Progenitor cell of endocrine pancreas (in vitro differentiated cells): ENCODE results near the gene PPIG. TPM values are rescaled to one million over a fixed set of nuclear protein-coding genes. Genes with fewer than 3 reads are reported as not detected.

Experiments
- DNase-seq: peaks from one replicate; pipeline ENCODE4 v3.0.0; 2021; ENCODE audit warnings: low spot score; ENCODE audit not compliant: unreplicated experiment
- H3K27ac Mint-ChIP-seq: 2 replicates; pipeline ENCODE4 v1.8.0; 2021; ENCODE audit warnings: mild to moderate bottlenecking, moderate library complexity, mixed read lengths
- H3K27me3 Mint-ChIP-seq: 2 replicates; pipeline ENCODE4 v1.8.0; 2021; ENCODE audit warnings: mixed read lengths
- H3K36me3 Mint-ChIP-seq: 2 replicates; pipeline ENCODE4 v1.8.0; 2022; ENCODE audit warnings: mixed read lengths; ENCODE audit not compliant: insufficient read depth
- H3K4me1 Mint-ChIP-seq: 2 replicates; pipeline ENCODE4 v1.8.0; 2021; ENCODE audit warnings: low read depth, mixed read lengths
- H3K4me3 Mint-ChIP-seq: 2 replicates; pipeline ENCODE4 v1.8.0; 2021; ENCODE audit warnings: low read depth, mild to moderate bottlenecking, moderate library complexity, mixed read lengths
- H3K9me3 Mint-ChIP-seq: 2 replicates; pipeline ENCODE4 v1.8.0; 2021; ENCODE audit warnings: low read depth, mixed read lengths
- total RNA-seq: library from RNA; stranded (reverse); gene quantifications from 2 replicates; pipeline ENCODE4 v1.2.1, GENCODE V29; 2021
- TF ChIP-seq, protein P1 (sequence below): fragments of 200-600 bp; sonication (generic); IDR thresholded peaks from one replicate; pipeline ENCODE4 v1.5.0; 2021; ENCODE audit warnings: antibody characterized with exemption, mild to moderate bottlenecking; ENCODE audit not compliant: unreplicated experiment

Gene PPIG
- total RNA-seq, 1 donor from 2014 or later = 62.1 TPM

DNA sequence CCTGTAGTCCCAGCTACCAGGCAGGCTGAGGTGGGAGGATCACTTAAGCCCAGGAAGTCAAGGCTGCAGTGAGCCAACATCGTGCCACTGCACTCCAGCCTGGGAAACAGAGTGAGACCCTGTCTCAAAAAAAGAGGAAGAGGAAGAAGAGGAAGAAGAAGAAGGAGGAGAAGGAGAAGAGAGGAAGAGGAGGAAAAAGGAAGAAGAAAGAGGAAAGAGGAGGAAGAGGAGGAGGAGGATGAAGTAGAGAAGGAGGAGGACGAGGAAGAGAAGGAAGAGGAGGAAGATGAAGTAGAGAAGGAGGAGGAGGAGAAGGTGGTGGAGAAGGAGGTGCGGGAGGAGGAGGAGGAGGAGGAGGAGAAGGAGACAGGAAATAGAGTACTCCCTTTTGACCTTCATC is 72.0 kb downstream of the PPIG start:
- Mint-ChIP-seq H3K27ac (no peak overlapping the region), H3K4me3 (no peak overlapping the region), H3K36me3 (peaks cover 2% of the 10 kb centered on the region), H3K27me3 (no peaks in the 10 kb centered on the region), H3K4me1 (no peaks in the 10 kb centered on the region), H3K9me3 (no peaks in the 10 kb centered on the region)
- TF ChIP-seq, protein P1, sequence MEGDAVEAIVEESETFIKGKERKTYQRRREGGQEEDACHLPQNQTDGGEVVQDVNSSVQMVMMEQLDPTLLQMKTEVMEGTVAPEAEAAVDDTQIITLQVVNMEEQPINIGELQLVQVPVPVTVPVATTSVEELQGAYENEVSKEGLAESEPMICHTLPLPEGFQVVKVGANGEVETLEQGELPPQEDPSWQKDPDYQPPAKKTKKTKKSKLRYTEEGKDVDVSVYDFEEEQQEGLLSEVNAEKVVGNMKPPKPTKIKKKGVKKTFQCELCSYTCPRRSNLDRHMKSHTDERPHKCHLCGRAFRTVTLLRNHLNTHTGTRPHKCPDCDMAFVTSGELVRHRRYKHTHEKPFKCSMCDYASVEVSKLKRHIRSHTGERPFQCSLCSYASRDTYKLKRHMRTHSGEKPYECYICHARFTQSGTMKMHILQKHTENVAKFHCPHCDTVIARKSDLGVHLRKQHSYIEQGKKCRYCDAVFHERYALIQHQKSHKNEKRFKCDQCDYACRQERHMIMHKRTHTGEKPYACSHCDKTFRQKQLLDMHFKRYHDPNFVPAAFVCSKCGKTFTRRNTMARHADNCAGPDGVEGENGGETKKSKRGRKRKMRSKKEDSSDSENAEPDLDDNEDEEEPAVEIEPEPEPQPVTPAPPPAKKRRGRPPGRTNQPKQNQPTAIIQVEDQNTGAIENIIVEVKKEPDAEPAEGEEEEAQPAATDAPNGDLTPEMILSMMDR = no peak
- no peak for DNase-seq

DNA sequence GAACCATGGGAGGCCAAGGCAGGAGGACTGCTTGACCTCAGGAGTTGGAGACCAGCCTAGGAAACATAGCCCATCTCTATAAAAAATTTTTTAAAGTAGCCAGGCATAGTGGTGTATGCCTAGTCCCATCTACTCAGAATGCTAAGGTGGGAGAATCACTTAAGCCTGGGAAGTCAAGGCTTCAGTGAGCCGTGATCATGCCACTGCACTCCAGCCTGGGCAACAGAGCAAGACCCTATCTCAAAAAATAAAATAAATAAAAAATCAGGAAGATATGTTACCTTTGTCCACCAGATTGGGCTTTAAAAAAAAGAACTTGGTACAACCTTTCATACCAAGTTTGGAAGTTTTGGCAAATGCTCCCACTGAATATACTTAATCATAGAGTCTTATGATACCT is 74.7 kb downstream of the PPIG start:
- no peak for DNase-seq
- Mint-ChIP-seq H3K36me3 (peaks cover 2% of the 10 kb centered on the region), H3K4me3 (no peak overlapping the region), H3K9me3 (no peaks in the 10 kb centered on the region), H3K27me3 (no peaks in the 10 kb centered on the region), H3K4me1 (no peaks in the 10 kb centered on the region), H3K27ac (no peak overlapping the region)
- TF ChIP-seq, protein P1 = no peak

DNA sequence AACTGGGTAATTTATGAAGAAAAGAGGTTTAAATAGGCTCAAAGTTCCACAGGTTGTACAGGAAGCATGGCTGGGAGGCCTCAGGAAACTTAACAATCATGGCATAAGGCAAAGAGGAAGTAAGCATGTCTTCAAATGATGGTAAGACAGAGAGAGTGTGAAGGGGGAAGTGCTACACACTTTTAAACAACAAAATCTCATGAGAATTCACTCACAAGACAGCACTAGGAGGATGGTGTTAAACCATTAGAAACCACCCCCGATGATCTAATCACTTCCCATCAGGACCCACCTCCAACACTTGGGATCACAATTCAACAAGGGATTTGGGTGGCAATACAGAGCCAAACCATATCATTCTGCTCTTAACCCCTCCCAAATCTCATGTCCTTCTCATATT is 75.2 kb downstream of the PPIG start:
- no peak for DNase-seq
- no peaks in the 10 kb centered on the region for H3K9me3 Mint-ChIP-seq
- H3K4me1 Mint-ChIP-seq = no peaks in the 10 kb centered on the region
- H3K36me3 Mint-ChIP-seq = peaks cover 2% of the 10 kb centered on the region
- no peaks in the 10 kb centered on the region for H3K27me3 Mint-ChIP-seq
- H3K27ac Mint-ChIP-seq = no peak overlapping the region
- TF ChIP-seq, protein P1 = no peak
- no peak overlapping the region for H3K4me3 Mint-ChIP-seq

DNA sequence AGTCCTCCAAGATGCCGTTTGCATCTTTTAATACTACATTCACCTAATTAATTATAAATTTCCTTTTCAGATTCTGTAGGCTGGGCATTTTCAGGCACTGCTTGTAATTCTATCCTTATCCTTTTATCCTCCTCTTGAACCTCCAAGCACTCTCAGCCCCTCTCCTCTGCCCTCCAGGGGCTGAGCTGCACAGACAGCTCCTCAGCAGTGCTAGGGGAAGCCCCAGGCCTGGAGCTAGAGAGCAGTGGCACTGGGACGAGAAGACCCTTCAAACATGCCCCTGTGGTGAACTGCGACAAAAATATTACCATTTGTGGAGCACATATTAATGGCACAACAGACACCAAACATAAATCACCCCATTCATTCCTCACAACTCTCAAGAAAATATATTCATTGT is 77.1 kb downstream of the PPIG start:
- TF ChIP-seq, protein P1 = no peak
- Mint-ChIP-seq H3K4me3 (no peak overlapping the region), H3K9me3 (no peaks in the 10 kb centered on the region), H3K27me3 (no peaks in the 10 kb centered on the region), H3K4me1 (no peaks in the 10 kb centered on the region), H3K36me3 (peaks cover 5% of the 10 kb centered on the region), H3K27ac (no peak overlapping the region)
- no peak for DNase-seq

DNA sequence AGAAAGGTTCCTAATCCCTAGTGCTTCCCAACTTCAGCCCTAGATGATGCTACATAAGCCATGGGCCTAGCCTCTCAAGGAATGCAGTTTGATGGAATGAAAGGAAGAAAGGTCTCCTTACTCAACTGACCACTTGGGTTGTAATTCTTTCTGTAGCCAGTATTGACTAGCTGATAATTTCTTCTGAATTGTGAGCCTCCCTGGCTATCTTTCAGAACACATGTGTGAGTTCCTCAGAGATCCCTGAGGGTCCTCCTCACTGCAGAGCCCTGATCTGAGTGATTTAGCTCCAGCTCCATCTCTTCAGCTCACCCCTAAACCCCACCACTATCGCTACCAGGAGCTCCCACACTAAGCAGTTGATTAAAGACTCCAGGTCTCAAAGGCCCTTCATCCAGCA is 78.6 kb downstream of the PPIG start:
- H3K9me3 Mint-ChIP-seq = no peaks in the 10 kb centered on the region
- H3K4me3 Mint-ChIP-seq = no peak overlapping the region
- DNase-seq = no peak
- no peak overlapping the region for H3K27ac Mint-ChIP-seq
- no peaks in the 10 kb centered on the region for H3K4me1 Mint-ChIP-seq
- TF ChIP-seq, protein P1 = no peak
- H3K36me3 Mint-ChIP-seq = peaks cover 5% of the 10 kb centered on the region
- no peaks in the 10 kb centered on the region for H3K27me3 Mint-ChIP-seq
